Measurements from ENCODE around the gene TNKS1BP1.

DNA sequence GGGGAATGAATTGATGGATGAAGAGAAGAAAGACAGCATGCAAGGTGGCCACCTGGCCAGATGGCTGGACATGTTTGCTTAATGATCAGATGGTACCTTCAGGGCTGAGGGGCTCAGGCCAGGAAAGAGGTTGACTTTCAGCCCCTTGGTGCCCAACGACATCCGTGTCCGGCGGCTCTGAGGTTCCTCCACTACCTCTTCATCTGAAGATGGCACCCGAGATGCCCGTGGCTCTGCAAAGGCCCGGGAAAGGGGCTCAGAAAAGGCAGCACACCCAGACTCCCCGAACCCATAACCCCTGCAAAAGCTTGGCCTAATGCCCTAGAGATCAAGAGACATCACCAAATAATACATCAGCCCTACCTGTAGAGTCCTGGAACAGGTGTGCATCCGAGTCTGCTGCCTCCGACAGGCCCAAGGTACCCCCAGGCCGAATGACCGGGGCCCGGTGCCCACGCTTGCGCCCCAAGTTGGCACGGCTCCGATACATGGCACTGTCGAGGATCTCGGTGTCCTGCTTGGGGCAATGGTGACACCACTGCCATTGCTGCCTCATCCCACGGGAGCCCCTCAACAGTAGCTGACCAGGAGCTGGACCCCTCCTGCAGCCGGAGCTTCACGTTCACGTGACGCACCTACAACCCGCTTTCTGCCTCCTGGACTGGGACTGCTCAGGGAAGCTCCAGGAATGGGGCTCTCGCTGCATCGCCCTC, 22.9 kb downstream of the TNKS1BP1 start:
- TF ChIP-seq POLR2AphosphoS5 (IDR thresholded peaks at IDR 0.05), result no peak
- TF ChIP-seq, protein P1, sequence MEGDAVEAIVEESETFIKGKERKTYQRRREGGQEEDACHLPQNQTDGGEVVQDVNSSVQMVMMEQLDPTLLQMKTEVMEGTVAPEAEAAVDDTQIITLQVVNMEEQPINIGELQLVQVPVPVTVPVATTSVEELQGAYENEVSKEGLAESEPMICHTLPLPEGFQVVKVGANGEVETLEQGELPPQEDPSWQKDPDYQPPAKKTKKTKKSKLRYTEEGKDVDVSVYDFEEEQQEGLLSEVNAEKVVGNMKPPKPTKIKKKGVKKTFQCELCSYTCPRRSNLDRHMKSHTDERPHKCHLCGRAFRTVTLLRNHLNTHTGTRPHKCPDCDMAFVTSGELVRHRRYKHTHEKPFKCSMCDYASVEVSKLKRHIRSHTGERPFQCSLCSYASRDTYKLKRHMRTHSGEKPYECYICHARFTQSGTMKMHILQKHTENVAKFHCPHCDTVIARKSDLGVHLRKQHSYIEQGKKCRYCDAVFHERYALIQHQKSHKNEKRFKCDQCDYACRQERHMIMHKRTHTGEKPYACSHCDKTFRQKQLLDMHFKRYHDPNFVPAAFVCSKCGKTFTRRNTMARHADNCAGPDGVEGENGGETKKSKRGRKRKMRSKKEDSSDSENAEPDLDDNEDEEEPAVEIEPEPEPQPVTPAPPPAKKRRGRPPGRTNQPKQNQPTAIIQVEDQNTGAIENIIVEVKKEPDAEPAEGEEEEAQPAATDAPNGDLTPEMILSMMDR (IDR thresholded peaks at IDR 0.05), result no peak
- no peak for TF ChIP-seq EP300 (IDR thresholded peaks at IDR 0.05)
